Measurements from ENCODE around the gene LRP1-AS. TPM values are rescaled to one million over a fixed set of nuclear protein-coding genes. Genes with fewer than 3 reads are reported as not detected.
A peak's percentile ranks its signal among the peaks of the same experiment; 100 is the strongest.
"Not testable (repeated sequence)": the region's sequence is repeated elsewhere in the genome, so short reads cannot be mapped to it uniquely, and the experiment has no call there.

LRP1-AS gene
- total and polyA plus RNA-seq, 8 donors = not detected

DNA sequence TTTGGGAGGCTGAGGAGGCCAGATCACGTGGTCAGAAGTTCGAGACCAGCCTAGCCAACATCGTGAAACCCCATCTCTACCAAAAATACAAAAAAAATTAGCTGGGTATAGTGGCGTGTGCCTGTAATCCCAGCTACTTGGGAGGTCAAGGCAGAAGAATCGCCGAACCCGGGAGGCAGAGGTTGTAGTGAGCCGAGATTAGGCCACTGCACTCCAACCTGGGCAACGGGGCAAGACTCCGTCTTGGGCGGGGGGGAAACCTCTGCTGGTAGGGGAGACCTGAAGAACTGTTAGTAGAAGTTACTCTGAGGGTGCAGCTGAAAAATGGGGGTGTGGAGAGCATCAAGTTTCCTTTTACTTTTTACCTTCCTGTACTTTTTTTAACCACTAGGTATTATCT is 21.4 kb downstream of the LRP1-AS start:
- Histone ChIP-seq H3K4me1 (peaks cover 0 to 9% (median 7%) of the 10 kb centered on the region in 3 donors), H3K27me3 (no peaks in the 10 kb centered on the region), H3K27ac (no peak overlapping the region), H3K36me3 (no peaks in the 10 kb centered on the region), H3K4me3 (no peak overlapping the region), H3K9me3 (no peaks in the 10 kb centered on the region)
- no peak for FAIRE-seq
- no peak for ATAC-seq
- DNase-seq = no peak
- TF ChIP-seq CTCF (IDR thresholded peaks at IDR 0.05) = no peak
- WGBS, 2 donors = 89 to 94% methylated on average over 11 of the region's 11 CpGs
- intact Hi-C loops (cut with DNase I) = no loop called here

DNA sequence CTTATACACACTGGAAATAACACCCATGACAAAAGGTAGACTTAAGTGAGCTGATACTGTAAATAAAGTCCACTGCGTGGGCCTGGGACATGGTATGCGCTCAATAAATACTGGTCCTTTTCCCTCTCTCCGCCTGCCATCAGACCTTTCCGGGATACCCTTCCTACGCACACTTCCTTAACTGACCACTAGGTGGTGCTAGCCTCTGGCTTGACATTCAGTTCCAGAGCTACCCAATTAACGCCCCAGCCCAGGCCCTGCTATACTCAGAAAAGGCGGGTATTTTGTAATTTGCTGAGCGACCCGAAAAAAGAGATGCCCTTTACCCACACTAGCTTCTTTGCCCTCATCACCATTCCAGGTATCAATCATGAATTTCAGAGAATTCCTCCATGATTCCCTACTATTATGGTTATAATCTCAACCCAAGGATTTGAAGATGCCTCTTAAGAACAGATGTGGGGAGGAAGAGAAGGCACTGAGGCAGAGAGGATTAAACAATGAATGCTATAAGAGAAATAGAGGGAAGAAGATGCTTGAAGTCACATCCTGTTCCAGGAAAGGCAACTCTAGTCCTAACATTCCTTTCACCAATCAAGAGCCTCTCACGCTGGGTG is 23.1 kb downstream of the LRP1-AS start:
- Histone ChIP-seq H3K4me3 (no peak overlapping the region), H3K27ac (no peak overlapping the region), H3K36me3 (no peaks in the 10 kb centered on the region), H3K27me3 (no peaks in the 10 kb centered on the region), H3K9me3 (no peaks in the 10 kb centered on the region), H3K4me1 (peaks cover 0 to 9% (median 7%) of the 10 kb centered on the region in 3 donors)
- DNase-seq (peak in 5 of 6 donors; percentile 61 to 82 (median 68)), ATAC-seq (peak in 3 of 4 donors; percentile 39 to 44 (median 43)), FAIRE-seq (no peak)
- intact Hi-C loops (cut with DNase I) = loop anchor here in 2 of 3 donors (2.0 to 5.0 kb wide), 2 partner anchors 56 to 58 kb away; no protein-coding TSS in a partner anchor
- peak; percentile 91 to 99 (median 96) for TF ChIP-seq CTCF (IDR thresholded peaks at IDR 0.05)
- 12 to 15% methylated on average over 10 of the region's 10 CpGs for WGBS, 2 donors

DNA sequence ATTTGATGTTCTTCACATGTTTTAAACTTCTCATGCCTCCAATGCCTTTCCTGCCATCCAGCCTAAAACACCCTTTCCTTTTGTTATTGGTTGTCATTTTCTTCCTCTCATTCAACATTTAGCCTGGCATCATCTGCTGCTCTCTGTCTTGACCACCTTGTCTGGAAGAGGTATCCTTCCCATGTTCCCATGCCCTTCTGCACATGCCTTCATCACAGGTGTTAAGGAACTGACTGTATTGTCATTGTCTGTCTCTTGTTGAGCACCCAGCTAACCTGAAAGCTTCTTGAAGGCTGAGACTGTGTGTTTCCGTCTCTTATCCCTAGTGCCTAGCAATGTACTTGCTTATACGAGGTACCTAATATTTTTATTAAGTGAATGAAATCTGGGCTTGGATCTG is 23.6 kb downstream of the LRP1-AS start:
- WGBS, 2 donors = 34 to 35% methylated on average over 2 of the region's 2 CpGs
- Histone ChIP-seq H3K36me3 (no peaks in the 10 kb centered on the region), H3K4me1 (peaks cover 0 to 7% (median 7%) of the 10 kb centered on the region in 3 donors), H3K27me3 (no peaks in the 10 kb centered on the region), H3K9me3 (no peaks in the 10 kb centered on the region), H3K27ac (no peak overlapping the region), H3K4me3 (no peak overlapping the region)
- intact Hi-C loops (cut with DNase I) = loop anchor here in 2 of 3 donors (2.0 to 5.0 kb wide), 2 partner anchors 57 to 58 kb away; no protein-coding TSS in a partner anchor
- no peak for ATAC-seq
- DNase-seq = no peak
- no peak for FAIRE-seq
- TF ChIP-seq CTCF (IDR thresholded peaks at IDR 0.05) = no peak

DNA sequence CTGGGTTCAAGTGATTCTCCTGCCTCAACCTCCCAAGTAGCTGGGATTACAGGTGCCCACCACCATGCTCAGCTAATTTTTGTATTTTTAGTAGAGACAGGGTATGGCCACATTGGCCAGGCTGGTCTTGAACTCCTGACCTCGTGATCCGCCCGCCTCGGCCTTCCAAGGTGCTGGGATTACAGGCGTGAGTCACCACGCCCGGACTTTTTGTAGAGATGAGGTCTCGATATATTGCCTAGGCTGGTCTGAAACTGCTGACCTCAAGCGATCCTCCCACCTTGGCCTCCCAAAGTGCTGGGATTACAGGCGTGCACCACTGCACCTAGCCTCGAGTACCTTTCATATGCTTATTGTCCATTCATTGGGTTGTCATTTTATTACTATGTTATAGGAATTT is 26.7 kb downstream of the LRP1-AS start:
- ATAC-seq = not testable (repeated sequence)
- WGBS, 2 donors = 85 to 88% methylated on average over 11 of the region's 11 CpGs

DNA sequence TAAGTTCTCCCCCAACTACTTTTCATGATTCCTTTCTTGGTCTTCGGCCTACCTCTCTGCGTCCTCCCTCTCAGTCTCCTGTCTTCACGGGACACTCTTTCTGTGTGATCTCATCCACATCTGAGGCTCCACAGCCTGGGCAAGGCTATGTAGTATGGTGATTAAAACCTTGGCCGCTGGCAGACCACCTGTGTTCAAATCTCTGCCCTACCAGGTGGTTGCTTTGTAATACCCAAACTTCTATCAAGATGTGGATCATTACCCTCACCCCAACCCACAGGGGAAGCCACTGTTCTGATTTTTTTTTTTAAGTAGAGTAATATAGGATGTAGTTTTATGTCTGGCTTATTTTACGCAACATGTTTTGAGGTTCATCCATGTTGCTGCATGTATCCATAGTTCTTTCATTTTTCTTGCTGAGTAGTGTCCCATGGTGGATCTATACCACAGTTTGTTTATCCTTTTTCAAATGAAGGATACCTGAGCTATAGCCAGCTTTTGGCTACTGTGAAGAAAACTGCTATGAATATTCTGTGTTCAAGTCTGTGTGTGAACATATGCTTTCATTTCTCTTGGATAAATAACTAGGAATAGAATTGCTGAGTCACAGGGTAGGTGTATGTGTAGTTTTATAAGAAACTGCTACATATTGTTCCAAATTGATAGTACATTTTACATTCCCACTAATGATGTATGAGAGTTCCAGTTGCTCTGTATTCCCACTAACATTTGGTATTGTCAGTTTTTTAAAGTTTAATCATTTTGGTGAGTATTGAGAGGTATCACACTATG is 27.9 kb downstream of the LRP1-AS start:
- Histone ChIP-seq H3K27ac (no peak overlapping the region), H3K9me3 (no peaks in the 10 kb centered on the region), H3K4me3 (no peak overlapping the region), H3K27me3 (no peaks in the 10 kb centered on the region), H3K4me1 (no peaks in the 10 kb centered on the region), H3K36me3 (no peaks in the 10 kb centered on the region)
- no peak for TF ChIP-seq CTCF (IDR thresholded peaks at IDR 0.05)
- no peak for DNase-seq
- ATAC-seq = no peak
- intact Hi-C loops (cut with DNase I) = loop anchor here in 1 of 3 donors (5.0 kb wide), 1 partner anchor 63 kb away; no protein-coding TSS in a partner anchor
- WGBS, 2 donors = 84 to 86% methylated on average over 5 of the region's 5 CpGs
- FAIRE-seq = no peak

More for the DNA sequence above, 26.7 kb downstream of the LRP1-AS start:
- intact Hi-C loops (cut with DNase I) = loop anchor here in 1 of 3 donors (5.0 kb wide), 1 partner anchor 62 kb away; no protein-coding TSS in a partner anchor
- not testable (repeated sequence) for H3K27ac ChIP-seq, H3K4me1 ChIP-seq, DNase-seq, H3K4me3 ChIP-seq, H3K36me3 ChIP-seq, H3K27me3 ChIP-seq, FAIRE-seq, H3K9me3 ChIP-seq
